ENCODE measurements around the gene PRKD2.
A peak's percentile ranks its signal among the peaks of the same experiment; 100 is the strongest.
"Not testable (repeated sequence)": the region's sequence is repeated elsewhere in the genome, so short reads cannot be mapped to it uniquely, and the experiment has no call there.

The PRKD2 gene

DNA sequence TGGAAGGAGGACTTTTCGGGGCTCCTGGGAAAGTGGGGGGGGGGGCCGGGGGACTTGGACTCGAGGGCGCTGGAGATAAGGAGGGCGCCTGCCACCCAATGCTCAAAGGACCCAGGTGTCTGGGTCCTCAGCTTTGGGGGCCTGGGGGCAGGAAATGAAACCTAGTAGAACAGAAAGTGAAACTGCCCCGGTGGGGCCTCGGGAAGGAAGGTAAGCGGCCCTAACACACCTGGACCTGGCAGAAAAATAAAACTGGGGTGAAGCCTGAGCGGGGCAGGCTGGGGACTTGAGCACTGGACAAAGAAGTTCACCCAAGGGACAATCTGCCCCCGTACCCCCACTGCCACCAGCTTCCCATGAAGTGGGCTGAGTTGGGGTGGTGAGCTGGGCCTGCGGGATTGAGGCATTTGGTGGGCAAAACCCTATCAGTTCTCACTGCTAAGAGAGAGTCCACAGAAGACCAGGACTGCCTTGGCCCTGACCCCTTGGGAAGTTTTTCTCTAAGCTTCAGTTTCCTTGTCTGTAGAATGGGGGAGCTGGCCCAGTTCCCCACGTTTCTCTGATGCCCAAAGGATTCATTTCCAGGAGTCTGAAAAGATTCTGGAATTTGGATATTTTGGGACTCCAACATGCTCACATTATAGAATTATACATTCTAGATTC is 2.3 kb downstream of the PRKD2 start:
- H3K4me1 Mint-ChIP-seq: peaks cover 9% of the 10 kb centered on the region
- H3K4me3 Mint-ChIP-seq: peak overlapping the region; percentile 97 to 98 (median 98)
- TF ChIP-seq, protein P1, sequence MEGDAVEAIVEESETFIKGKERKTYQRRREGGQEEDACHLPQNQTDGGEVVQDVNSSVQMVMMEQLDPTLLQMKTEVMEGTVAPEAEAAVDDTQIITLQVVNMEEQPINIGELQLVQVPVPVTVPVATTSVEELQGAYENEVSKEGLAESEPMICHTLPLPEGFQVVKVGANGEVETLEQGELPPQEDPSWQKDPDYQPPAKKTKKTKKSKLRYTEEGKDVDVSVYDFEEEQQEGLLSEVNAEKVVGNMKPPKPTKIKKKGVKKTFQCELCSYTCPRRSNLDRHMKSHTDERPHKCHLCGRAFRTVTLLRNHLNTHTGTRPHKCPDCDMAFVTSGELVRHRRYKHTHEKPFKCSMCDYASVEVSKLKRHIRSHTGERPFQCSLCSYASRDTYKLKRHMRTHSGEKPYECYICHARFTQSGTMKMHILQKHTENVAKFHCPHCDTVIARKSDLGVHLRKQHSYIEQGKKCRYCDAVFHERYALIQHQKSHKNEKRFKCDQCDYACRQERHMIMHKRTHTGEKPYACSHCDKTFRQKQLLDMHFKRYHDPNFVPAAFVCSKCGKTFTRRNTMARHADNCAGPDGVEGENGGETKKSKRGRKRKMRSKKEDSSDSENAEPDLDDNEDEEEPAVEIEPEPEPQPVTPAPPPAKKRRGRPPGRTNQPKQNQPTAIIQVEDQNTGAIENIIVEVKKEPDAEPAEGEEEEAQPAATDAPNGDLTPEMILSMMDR (IDR thresholded peaks at IDR 0.05; ENCODE audit: unreplicated experiment in 3 of 3): no peak
- no peaks in the 10 kb centered on the region for H3K27me3 Mint-ChIP-seq (ENCODE audit: low read depth)
- H3K36me3 Mint-ChIP-seq (ENCODE audit: low read depth): peaks cover 9% of the 10 kb centered on the region
- peak overlapping the region; percentile 84 to 93 (median 91) for H3K27ac Mint-ChIP-seq
- H3K9me3 Mint-ChIP-seq: no peaks in the 10 kb centered on the region

DNA sequence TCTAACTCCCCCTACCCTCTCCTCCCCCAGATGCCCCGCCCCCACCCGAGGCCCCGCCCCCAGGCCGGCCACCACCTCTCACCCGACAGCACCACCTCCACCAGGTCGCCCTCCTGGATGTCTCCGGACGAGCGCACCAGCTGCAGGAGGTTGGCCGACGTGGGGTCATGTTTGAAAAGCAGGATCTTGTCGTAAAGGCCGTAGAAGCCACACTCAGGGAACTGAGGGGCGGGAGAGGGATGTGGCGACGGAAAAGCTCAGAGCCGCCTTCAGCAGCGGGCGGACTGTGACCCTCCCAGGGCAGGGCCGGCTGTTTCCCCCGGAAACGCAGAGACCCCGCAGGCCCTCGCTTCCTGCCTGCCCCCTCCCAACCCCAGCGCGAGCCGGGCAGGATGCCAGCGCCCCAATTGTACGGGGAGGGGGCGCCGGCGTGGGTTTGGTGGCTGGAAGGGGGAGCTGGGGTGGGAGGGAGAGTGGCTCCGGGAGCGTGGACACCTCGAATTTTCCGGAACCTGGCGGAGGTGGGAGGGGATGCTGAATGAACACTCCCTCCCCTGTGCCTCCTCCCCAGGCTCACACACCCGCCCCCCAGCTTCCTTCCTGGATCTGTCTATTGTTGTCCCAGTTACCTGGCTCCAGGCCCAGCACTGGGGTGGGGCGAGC is 3.0 kb downstream of the PRKD2 start:
- H3K27me3 Mint-ChIP-seq (ENCODE audit: low read depth): no peaks in the 10 kb centered on the region
- peaks cover 9% of the 10 kb centered on the region for H3K4me1 Mint-ChIP-seq
- H3K27ac Mint-ChIP-seq: peak overlapping the region; percentile 84 to 93 (median 91)
- TF ChIP-seq, protein P1 (IDR thresholded peaks at IDR 0.05; ENCODE audit: unreplicated experiment in 3 of 3): no peak
- H3K4me3 Mint-ChIP-seq: peak overlapping the region; percentile 97 to 98 (median 98)
- peaks cover 13% of the 10 kb centered on the region for H3K36me3 Mint-ChIP-seq (ENCODE audit: low read depth)
- no peaks in the 10 kb centered on the region for H3K9me3 Mint-ChIP-seq

DNA sequence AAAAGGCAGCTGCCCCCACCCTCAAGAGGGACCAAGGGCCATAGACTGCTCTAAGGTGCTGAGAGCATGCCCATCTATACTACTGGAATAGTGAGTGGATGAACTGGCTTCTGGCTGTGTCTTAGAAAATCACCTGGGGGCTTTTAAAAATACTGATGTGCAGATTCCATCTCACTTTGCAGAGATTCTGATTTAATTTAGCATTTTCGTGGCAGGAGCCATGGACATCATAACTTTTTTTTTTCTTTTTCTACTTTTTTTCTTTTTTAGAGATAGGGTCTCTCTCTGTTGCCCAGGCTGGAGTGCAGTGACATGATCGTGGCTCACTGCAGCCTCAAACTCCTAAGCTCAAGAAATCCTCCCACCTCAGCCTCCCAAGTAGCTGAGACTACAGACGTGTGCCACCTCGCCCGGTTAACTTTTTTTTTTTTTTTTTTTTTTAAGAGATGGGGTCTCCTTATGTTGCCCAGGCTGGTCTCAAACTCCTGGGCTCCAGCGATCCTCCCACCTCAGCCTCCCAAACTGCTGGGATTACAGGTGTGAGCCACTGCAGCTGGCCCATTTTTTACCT is 4.1 kb downstream of the PRKD2 start:
- H3K4me1 Mint-ChIP-seq; H3K9me3 Mint-ChIP-seq; H3K27me3 Mint-ChIP-seq (ENCODE audit: low read depth): not testable (repeated sequence)
- peak overlapping the region; percentile 70 to 91 (median 72) for H3K27ac Mint-ChIP-seq
- H3K36me3 Mint-ChIP-seq (ENCODE audit: low read depth): peaks cover 17% of the 10 kb centered on the region
- H3K4me3 Mint-ChIP-seq: peak overlapping the region; percentile 97 to 98 (median 98)

DNA sequence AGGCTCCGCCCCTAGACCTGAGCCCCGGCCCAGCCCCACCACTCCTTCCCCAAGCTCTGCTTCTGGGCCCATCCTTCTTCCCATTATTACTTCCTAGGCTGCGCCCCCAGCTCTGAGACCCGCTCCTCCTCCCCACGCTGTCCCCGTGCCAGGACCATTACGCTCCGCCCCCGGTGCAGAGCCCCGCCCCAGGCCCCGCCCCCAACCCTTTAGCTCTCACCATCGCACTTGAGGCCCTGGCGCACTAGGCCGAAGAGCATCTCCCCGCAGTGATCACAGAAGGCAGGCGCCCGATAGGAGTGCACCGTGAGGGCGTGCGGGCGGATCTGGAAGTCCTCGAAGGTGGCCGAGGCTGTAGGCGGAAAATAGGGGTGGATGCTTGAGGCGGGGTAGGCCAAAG is 6.2 kb downstream of the PRKD2 start:
- Mint-ChIP-seq H3K4me3 (no peak overlapping the region), H3K4me1 (peaks cover 6% of the 10 kb centered on the region), H3K27ac (no peak overlapping the region), H3K27me3 (ENCODE audit: low read depth) (no peaks in the 10 kb centered on the region), H3K9me3 (no peaks in the 10 kb centered on the region), H3K36me3 (ENCODE audit: low read depth) (peaks cover 32% of the 10 kb centered on the region)
- TF ChIP-seq, protein P1 (IDR thresholded peaks at IDR 0.05; ENCODE audit: unreplicated experiment in 3 of 3): no peak

DNA sequence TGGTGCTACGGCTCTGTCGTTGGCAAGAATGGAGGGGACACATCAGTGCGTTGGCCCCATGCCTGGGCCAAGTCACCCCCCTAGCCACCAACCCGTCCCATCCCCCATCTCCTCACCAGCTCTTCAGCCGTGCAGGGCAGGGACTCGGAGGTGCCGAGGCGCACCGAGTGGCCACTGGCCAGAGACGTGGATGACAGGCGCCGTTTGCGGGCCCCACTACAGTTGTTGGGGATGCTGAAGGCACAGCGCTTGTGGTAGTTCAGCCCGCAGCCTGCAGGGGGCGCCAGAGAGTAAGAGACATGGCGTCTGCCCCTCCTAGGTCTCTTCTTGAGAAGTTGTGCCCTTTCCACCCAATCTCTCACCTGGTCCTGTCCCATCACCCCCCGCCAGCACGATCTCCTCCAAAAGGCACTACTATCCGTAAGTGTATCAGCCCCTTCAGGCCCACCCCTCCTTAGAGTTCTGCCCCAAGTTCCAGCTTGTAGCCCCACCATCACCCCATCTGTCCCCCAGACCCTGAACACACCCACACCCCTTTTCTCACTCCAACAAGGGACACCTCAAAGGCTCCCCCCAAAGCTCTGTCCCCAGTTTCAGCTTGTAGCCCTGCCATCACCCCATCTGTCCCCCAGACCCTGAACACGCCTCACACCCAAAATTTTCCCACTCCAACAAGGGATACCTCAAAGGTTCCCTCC is 12.4 kb downstream of the PRKD2 start:
- TF ChIP-seq, protein P1 (IDR thresholded peaks at IDR 0.05; ENCODE audit: unreplicated experiment in 3 of 3): peak; percentile 81 to 86 (median 83)
- no peaks in the 10 kb centered on the region for H3K9me3 Mint-ChIP-seq
- H3K36me3 Mint-ChIP-seq (ENCODE audit: low read depth): peaks cover 65% of the 10 kb centered on the region
- no peaks in the 10 kb centered on the region for H3K27me3 Mint-ChIP-seq (ENCODE audit: low read depth)
- no peak overlapping the region for H3K27ac Mint-ChIP-seq
- no peak overlapping the region for H3K4me3 Mint-ChIP-seq
- no peaks in the 10 kb centered on the region for H3K4me1 Mint-ChIP-seq

DNA sequence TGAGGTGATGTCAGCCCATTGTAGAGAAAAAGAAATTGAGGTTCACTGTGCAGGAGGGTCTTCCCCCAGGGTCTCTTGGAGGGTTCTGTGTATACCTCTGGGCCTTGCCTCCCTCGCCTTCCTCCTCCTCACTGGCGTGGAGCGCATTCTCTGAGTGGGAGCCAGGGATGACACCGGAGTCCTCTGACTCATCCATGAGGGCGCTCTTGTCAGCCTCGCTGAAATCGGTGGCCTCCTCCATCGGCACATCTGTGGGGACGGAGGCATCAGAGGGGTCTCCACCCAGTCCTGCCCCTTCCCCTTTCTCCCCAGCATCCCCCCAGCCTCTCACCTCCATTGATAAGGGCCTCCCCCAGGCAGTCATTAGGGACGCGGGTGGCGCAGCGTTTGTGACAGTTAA is 16.2 kb downstream of the PRKD2 start:
- H3K4me1 Mint-ChIP-seq: no peaks in the 10 kb centered on the region
- H3K9me3 Mint-ChIP-seq: no peaks in the 10 kb centered on the region
- H3K27me3 Mint-ChIP-seq (ENCODE audit: low read depth): no peaks in the 10 kb centered on the region
- TF ChIP-seq, protein P1 (IDR thresholded peaks at IDR 0.05; ENCODE audit: unreplicated experiment in 3 of 3): no peak
- H3K4me3 Mint-ChIP-seq: no peak overlapping the region
- no peak overlapping the region for H3K27ac Mint-ChIP-seq
- H3K36me3 Mint-ChIP-seq (ENCODE audit: low read depth): peaks cover 72% of the 10 kb centered on the region

All from nephron (organoid).